ENCODE results near the gene FOXJ1. TPM values are rescaled to one million over a fixed set of nuclear protein-coding genes. Genes with fewer than 3 reads are reported as not detected.

FOXJ1 gene
- under 1 TPM; 0.63 to 0.89 TPM for total RNA-seq
- polyA plus RNA-seq (2013, experiment 1 of 2): 0.29 TPM
- polyA plus RNA-seq (2013, experiment 2 of 2): 0.83 TPM
- 0.07 to 17.4 (median 1.2) reads per million in 172 experiments for total RNA-seq

DNA sequence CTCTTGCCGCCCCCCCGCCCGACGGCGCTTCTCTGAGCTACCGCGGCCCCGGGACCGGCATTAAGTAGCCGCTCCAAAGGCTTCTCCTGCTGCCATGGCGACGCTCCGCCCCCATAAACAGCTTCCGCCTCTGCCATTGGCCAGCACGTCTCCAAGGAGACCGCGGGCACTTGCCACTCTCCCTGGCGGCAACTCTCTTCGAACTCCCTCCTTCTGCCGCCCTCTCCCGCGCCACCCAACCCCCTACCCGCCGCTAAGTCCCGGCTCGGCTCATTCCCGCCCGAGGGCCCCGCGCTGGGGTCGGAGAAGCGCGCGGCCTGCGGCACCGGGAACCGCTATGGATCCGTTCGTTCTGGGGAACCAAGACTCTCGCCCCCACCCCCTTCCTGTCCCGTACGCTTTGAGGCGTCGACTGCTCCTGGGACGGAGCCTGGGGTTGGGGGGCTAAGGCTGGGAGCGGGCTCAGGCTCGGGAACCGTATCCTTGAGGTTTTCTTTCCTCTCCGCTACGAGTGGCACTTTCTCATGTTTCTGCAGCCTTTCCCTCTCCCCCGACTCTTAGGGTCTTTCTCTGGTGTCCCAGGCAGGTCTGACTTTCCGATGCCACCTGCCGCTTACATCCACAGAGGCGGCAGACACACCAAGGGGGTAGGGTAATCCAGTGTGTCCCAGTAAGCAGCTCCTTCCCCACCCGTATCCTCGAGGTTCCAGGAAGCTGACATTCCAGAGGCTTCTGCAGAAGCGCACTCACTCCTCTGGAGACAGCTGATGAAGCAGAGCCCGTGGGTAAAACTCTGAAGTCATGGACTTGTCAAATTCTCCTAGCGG, at the start of gene FOXJ1:
Gene FOXJ1 (minus strand): TSS at position 34 of the 827 bp plus-strand sequence. CDS start 850 bp downstream, outside the sequence.
- H3K4me3 Mint-ChIP-seq: peak within 1 kb of the TSS; percentile 87
- ATAC-seq (ENCODE audit: poor library complexity): peak; percentile 64
- TF ChIP-seq, protein P1, sequence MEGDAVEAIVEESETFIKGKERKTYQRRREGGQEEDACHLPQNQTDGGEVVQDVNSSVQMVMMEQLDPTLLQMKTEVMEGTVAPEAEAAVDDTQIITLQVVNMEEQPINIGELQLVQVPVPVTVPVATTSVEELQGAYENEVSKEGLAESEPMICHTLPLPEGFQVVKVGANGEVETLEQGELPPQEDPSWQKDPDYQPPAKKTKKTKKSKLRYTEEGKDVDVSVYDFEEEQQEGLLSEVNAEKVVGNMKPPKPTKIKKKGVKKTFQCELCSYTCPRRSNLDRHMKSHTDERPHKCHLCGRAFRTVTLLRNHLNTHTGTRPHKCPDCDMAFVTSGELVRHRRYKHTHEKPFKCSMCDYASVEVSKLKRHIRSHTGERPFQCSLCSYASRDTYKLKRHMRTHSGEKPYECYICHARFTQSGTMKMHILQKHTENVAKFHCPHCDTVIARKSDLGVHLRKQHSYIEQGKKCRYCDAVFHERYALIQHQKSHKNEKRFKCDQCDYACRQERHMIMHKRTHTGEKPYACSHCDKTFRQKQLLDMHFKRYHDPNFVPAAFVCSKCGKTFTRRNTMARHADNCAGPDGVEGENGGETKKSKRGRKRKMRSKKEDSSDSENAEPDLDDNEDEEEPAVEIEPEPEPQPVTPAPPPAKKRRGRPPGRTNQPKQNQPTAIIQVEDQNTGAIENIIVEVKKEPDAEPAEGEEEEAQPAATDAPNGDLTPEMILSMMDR (IDR thresholded peaks at IDR 0.05): no peak
- H3K27me3 Mint-ChIP-seq: peaks cover 10% of the 10 kb centered on the region
- H3K4me1 ChIP-seq (ENCODE audit: insufficient read depth, low read length): peaks cover 68% of the 10 kb centered on the region
- peak within 1 kb of the TSS; percentile 97 for H3K27ac Mint-ChIP-seq
- no peaks in the 10 kb centered on the region for H3K9me3 Mint-ChIP-seq
- H3K4me1 Mint-ChIP-seq (ENCODE audit: low read depth): peaks cover 60% of the 10 kb centered on the region
- no peaks in the 10 kb centered on the region for H3K36me3 Mint-ChIP-seq (ENCODE audit: low read depth)
- H3K9me3 ChIP-seq (ENCODE audit: control insufficient read depth in 1 of 2, insufficient read depth in 1 of 2, low read length in 2 of 2): peaks cover 0 to 2% of the 10 kb centered on the region in 2 experiments
- intact Hi-C loops (cut with DNase I, micrococcal nuclease): loop anchor here (1.0 to 5.0 kb wide), 3 partner anchors 41 to 126 kb away; partner anchors contain the start of gene UBALD2 (in 1 of the 2)
- peaks cover 8 to 11% of the 10 kb centered on the region in 2 experiments for H3K27me3 ChIP-seq (ENCODE audit: control insufficient read depth in 1 of 2, insufficient read depth in 2 of 2, low read length in 2 of 2)
- H3K4me3 ChIP-seq (ENCODE audit: low read length): peak within 1 kb of the TSS; percentile 51
- ChIA-PET CTCF (interaction anchor here (0.6 to 3.2 kb wide), 8 partner anchors 11 to 138 kb away, joined by 3 to 17 read pairs (median 5); no protein-coding TSS in a partner anchor), POLR2A (interaction anchor here (0.9 to 4.1 kb wide), 12 partner anchors 10 to 138 kb away, joined by 3 to 30 read pairs (median 8); partner anchors contain the start of gene UBALD2)
- no peak within 1 kb of the TSS for H3K27ac ChIP-seq (ENCODE audit: low read depth in 1 of 2, low read length in 2 of 2)
- no peaks in the 10 kb centered on the region for H3K36me3 ChIP-seq (ENCODE audit: insufficient read depth, low read length)
- DNase-seq: peak; percentile 83 to 97 (median 92)

GRCh38 chr17:76189741-76190140, 48.7 kb upstream of the FOXJ1 start:
- peak overlapping the region; percentile 74 for H3K4me3 Mint-ChIP-seq
- intact Hi-C loops (cut with DNase I, micrococcal nuclease): loop anchor here in 1 of 2 experiments (5.0 kb wide), 1 partner anchor 53 kb away; the partner anchor contains the start of gene RNF157
- peaks cover 62% of the 10 kb centered on the region for H3K4me1 Mint-ChIP-seq (ENCODE audit: low read depth)
- H3K36me3 Mint-ChIP-seq (ENCODE audit: low read depth): peaks cover 10% of the 10 kb centered on the region
- no peaks in the 10 kb centered on the region for H3K36me3 ChIP-seq (ENCODE audit: insufficient read depth, low read length)
- no peak for DNase-seq
- H3K4me1 ChIP-seq (ENCODE audit: insufficient read depth, low read length): peaks cover 86% of the 10 kb centered on the region
- H3K27ac Mint-ChIP-seq: peak overlapping the region; percentile 93
- TF ChIP-seq, protein P1 (IDR thresholded peaks at IDR 0.05): no peak
- H3K27me3 ChIP-seq (ENCODE audit: control insufficient read depth in 1 of 2, insufficient read depth in 2 of 2, low read length in 2 of 2): no peaks in the 10 kb centered on the region
- ChIA-PET CTCF (interaction anchor here (1.3 to 3.1 kb wide), 3 partner anchors 10 to 90 kb away, joined by 3 to 12 read pairs (median 4); no protein-coding TSS in a partner anchor), POLR2A (interaction anchor here (0.7 to 8.9 kb wide), 9 partner anchors 9 to 78 kb away, joined by 3 to 221 read pairs (median 4); partner anchors contain the start of genes FOXJ1 and UBALD2)
- H3K9me3 Mint-ChIP-seq: no peaks in the 10 kb centered on the region
- ATAC-seq (ENCODE audit: poor library complexity): no peak
- no peaks in the 10 kb centered on the region for H3K9me3 ChIP-seq (ENCODE audit: control insufficient read depth in 1 of 2, insufficient read depth in 1 of 2, low read length in 2 of 2)
- H3K4me3 ChIP-seq (ENCODE audit: low read length): no peak overlapping the region
- H3K27ac ChIP-seq (ENCODE audit: low read depth in 1 of 2, low read length in 2 of 2): peak overlapping the region; percentile 50 to 67
- H3K27me3 Mint-ChIP-seq: no peaks in the 10 kb centered on the region

DNA sequence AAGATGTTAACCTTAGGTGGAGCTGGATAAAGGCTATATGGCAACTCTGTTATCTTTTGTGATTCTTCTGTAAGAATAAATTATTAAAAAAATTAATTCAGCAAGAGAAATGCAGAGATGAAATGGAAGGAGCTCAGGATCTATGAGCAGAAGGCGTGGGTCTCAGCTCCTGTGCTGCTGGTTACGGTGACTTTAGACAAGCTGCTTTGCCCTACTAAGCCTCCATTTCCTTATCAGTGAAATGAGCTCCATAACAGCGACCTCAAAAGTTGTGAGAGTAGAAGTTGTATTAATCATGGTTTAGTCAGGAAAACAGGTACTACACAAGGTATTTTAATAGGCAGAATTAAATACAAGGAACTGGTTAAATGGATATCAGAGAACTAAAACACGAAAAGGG, 48.2 kb upstream of the FOXJ1 start:
- POLR2A ChIA-PET: interaction anchor here (0.8 to 8.9 kb wide), 8 partner anchors 9 to 79 kb away, joined by 3 to 221 read pairs (median 4); partner anchors contain the start of genes FOXJ1 and UBALD2
- Histone ChIP-seq H3K36me3 (ENCODE audit: insufficient read depth, low read length) (no peaks in the 10 kb centered on the region), H3K27me3 (ENCODE audit: control insufficient read depth in 1 of 2, insufficient read depth in 2 of 2, low read length in 2 of 2) (no peaks in the 10 kb centered on the region), H3K4me3 (ENCODE audit: low read length) (no peak overlapping the region), H3K4me1 (ENCODE audit: insufficient read depth, low read length) (peaks cover 82% of the 10 kb centered on the region), H3K9me3 (ENCODE audit: control insufficient read depth in 1 of 2, insufficient read depth in 1 of 2, low read length in 2 of 2) (no peaks in the 10 kb centered on the region), H3K27ac (ENCODE audit: low read depth in 1 of 2, low read length in 2 of 2) (peak overlapping the region; percentile 25 to 67)
- DNase-seq (no peak), ATAC-seq (ENCODE audit: poor library complexity) (no peak)
- H3K36me3 Mint-ChIP-seq (ENCODE audit: low read depth): peaks cover 15% of the 10 kb centered on the region
- TF ChIP-seq, protein P1 (IDR thresholded peaks at IDR 0.05): no peak
- CTCF ChIA-PET: interaction anchor here (1.0 to 1.3 kb wide), 3 partner anchors 9 to 90 kb away, joined by 3 to 4 read pairs (median 3); no protein-coding TSS in a partner anchor
- peaks cover 62% of the 10 kb centered on the region for H3K4me1 Mint-ChIP-seq (ENCODE audit: low read depth)
- H3K4me3 Mint-ChIP-seq: peak overlapping the region; percentile 74
- no peaks in the 10 kb centered on the region for H3K27me3 Mint-ChIP-seq
- H3K9me3 Mint-ChIP-seq: no peaks in the 10 kb centered on the region
- peak overlapping the region; percentile 93 for H3K27ac Mint-ChIP-seq
- intact Hi-C loops (cut with DNase I, micrococcal nuclease): no loop called here
